Epithelial cell of prostate (primary cell): ENCODE data around the gene PRLR.

Source experiments
- DNase-seq: peaks from one replicate; pipeline ENCODE4 v3.0.0-alpha.2; 2011; ENCODE audit warnings: low read depth, low spot score
- H3K27ac ChIP-seq: fragments of 450-650 bp; 2 replicates; pipeline ENCODE4 v1.5.1; 2017; ENCODE audit warnings: mild to moderate bottlenecking

PRLR gene

GRCh38 chr5:35016174-35017051 lies 213.9 kb downstream of the PRLR start:
- DNase-seq = no peak
- no peak overlapping the region for H3K27ac ChIP-seq

GRCh38 chr5:35015063-35015462 lies 215.2 kb downstream of the PRLR start:
- H3K27ac ChIP-seq = no peak overlapping the region
- DNase-seq = no peak

GRCh38 chr5:35012796-35013195 lies 217.5 kb downstream of the PRLR start:
- no peak overlapping the region for H3K27ac ChIP-seq
- DNase-seq = no peak

- no peak for DNase-seq
- no peak overlapping the region for H3K27ac ChIP-seq
Measured at GRCh38 chr5:35012365-35012764, 217.9 kb downstream of the PRLR start.

GRCh38 chr5:35010676-35011075 lies 219.6 kb downstream of the PRLR start:
- H3K27ac ChIP-seq = no peak overlapping the region
- DNase-seq = no peak

GRCh38 chr5:35009657-35010056 lies 220.6 kb downstream of the PRLR start:
- H3K27ac ChIP-seq = no peak overlapping the region
- DNase-seq = no peak

- DNase-seq = no peak
- H3K27ac ChIP-seq = no peak overlapping the region
Measured at GRCh38 chr5:35009019-35009418, 221.3 kb downstream of the PRLR start.

GRCh38 chr5:35004771-35005170 lies 225.5 kb downstream of the PRLR start:
- H3K27ac ChIP-seq = no peak overlapping the region
- no peak for DNase-seq

GRCh38 chr5:35004200-35004599 lies 226.1 kb downstream of the PRLR start:
- no peak for DNase-seq

GRCh38 chr5:35003018-35003957 lies 227.0 kb downstream of the PRLR start:
- no peak for DNase-seq
- H3K27ac ChIP-seq = no peak overlapping the region

More at GRCh38 chr5:35004200-35004599, 226.1 kb downstream of the PRLR start:
- no peak overlapping the region for H3K27ac ChIP-seq

GRCh38 chr5:35002459-35002858 lies 227.8 kb downstream of the PRLR start:
- H3K27ac ChIP-seq = no peak overlapping the region
- no peak for DNase-seq

- H3K27ac ChIP-seq = no peak overlapping the region
- no peak for DNase-seq
Measured at GRCh38 chr5:35001842-35002241, 228.4 kb downstream of the PRLR start.
